RWPE1 (cell line): ENCODE data around the gene TAS2R41.

ENCODE experiments used
- CTCF ChIA-PET: fragments of 350-600 bp; sonication (Branson Sonifier 250); formaldehyde crosslinking; extraction: SDS; loops from one replicate; lab custom pipeline; 2021; lab: Yijun Ruan, JAX
- POLR2A ChIA-PET: fragments of 400-600 bp; formaldehyde crosslinking; extraction: SDS; loops from one replicate; lab custom pipeline; 2020; ENCODE audit warnings: antibody characterized with exemption; ENCODE audit not compliant: low non-redundant PET; lab: Yijun Ruan, JAX
- DNase-seq: peaks from one replicate; pipeline ENCODE4 v3.0.0; 2012; ENCODE audit warnings: low spot score
- H3K27ac ChIP-seq: fragments of 450-650 bp; 2 replicates; pipeline ENCODE4 v1.5.1; 2017
- TF ChIP-seq, protein P1 (sequence below): fragments of 450-650 bp; conservative IDR thresholded peaks from 2 replicates; pipeline ENCODE4 v1.5.1; 2017; ENCODE audit warnings: low read depth, mild to moderate bottlenecking

Gene TAS2R41

DNA sequence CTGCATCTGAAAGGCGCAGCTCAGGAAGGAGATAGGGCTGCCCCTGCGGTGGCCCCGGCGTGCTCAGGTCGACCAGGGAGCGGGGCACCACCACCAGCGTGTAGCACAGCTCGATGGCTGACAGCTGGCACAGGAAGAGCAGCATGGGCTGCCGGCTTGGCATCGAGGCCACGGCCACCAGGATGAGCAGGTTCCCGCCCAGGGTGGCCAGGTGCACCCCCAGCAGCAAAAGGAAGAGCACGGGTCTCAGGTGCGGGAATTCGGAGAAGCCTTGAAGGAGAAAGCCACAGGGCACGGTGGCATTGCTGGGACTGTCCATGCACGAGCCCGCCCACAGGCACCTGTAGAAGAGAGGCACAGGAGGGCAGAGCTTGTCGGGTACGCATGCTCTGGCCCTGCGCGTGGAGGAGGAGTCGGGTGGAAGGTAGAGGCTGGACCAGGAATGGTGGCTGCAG is 33.9 kb downstream of the TAS2R41 start:
- TF ChIP-seq, protein P1, sequence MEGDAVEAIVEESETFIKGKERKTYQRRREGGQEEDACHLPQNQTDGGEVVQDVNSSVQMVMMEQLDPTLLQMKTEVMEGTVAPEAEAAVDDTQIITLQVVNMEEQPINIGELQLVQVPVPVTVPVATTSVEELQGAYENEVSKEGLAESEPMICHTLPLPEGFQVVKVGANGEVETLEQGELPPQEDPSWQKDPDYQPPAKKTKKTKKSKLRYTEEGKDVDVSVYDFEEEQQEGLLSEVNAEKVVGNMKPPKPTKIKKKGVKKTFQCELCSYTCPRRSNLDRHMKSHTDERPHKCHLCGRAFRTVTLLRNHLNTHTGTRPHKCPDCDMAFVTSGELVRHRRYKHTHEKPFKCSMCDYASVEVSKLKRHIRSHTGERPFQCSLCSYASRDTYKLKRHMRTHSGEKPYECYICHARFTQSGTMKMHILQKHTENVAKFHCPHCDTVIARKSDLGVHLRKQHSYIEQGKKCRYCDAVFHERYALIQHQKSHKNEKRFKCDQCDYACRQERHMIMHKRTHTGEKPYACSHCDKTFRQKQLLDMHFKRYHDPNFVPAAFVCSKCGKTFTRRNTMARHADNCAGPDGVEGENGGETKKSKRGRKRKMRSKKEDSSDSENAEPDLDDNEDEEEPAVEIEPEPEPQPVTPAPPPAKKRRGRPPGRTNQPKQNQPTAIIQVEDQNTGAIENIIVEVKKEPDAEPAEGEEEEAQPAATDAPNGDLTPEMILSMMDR = no peak
- DNase-seq = no peak
- CTCF ChIA-PET = no interaction called here
- POLR2A ChIA-PET = no interaction called here
- peak overlapping the region; percentile 88 for H3K27ac ChIP-seq

DNA sequence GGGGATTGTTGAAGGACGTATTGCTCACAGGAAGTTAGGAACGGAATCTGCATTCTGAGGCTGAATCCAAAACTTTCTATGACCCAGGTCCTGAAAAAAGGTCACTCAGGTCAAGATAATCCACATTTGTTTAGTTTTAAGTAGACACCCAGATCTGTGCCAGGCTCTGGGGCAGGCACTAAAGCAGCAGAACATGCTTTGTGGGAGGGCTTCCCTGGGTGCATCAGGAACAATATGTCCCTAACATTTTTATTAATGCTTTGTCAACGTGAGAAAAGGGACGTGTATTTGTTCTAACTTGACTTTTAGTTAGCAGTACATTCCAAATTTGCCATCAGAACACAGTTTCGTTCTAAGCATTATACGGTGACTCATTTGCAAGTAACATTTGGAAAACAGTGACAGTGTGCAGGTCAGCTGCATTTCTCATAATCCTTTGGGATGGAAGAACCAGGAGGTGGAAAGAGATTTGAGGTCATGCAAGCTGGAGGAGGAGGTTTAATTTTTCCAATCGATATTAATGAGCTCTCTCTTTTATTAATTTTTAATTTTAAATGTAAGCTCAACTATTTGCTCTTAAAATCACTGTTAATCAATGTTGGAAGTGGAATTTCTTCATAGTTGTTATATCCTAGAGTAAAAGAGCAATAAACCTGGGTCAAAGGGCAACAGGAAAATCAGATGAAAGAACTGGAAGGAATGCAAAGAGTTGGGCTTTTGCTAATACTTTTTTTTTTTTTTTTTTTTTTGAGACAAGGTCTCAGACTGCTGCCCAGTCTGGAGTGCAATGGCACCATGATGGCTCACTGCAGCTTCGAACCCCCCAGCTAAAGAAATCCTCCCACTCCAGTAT is 35.0 kb downstream of the TAS2R41 start:
- peak overlapping the region; percentile 88 for H3K27ac ChIP-seq

DNA sequence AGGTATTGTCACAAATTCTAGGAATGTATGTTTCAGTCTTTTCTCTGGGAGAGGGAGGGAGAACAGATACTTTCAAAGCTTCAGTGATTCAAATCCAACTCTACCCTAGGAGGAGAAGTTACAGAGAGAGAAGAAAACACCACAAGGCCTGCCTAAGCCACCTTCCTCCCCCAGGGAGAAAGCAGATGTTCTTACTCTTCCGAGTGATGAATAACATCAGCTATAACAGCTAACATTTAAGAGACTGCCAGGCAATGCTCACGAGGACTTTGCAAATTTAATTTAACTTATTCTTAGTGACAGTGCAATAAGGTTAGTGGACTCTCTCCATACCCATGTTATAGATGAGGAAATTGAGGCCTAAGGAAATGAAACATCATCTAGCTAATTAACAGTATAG is 36.8 kb downstream of the TAS2R41 start:
- H3K27ac ChIP-seq = no peak overlapping the region
- DNase-seq = no peak
- TF ChIP-seq, protein P1 = no peak
- ChIA-PET CTCF (no interaction called here), POLR2A (no interaction called here)

More for the DNA sequence above, 35.0 kb downstream of the TAS2R41 start:
- DNase-seq = peak; percentile 50
- TF ChIP-seq, protein P1 = no peak
- ChIA-PET CTCF (no interaction called here), POLR2A (no interaction called here)

DNA sequence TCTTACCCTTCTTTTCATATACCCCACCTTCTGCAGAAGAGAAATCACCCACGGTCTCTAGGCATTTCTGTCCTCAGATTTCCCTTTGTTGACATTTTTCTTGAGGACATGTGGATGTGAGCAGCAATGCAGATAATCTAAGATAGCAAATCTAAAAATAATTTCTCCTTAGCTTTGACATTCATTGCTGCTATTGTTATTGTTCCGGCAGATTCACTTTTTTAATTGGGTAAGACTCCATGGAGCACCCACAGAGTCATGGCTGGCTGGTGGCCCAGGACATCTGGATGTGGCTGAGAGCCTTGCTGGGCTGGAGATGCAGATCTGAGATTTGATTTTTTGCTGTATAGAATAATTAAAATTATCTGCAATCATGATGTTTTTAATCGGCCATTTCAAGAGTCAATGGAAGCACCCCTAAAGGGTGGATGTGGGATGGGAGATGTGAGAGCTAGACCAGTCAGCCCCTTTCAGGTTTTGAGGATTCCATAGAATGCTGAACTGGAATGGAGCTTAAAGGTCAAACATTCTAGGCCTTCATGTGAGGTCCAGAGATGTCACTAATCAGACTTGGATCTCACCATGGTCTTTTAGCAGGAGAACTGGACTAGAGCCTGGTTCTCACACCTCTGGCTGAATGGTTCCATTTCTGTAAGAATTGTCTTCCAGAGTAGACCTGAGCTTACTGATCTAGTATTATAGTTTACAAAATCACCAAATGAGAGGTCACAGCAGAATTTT is 37.5 kb downstream of the TAS2R41 start:
- CTCF ChIA-PET = no interaction called here

DNA sequence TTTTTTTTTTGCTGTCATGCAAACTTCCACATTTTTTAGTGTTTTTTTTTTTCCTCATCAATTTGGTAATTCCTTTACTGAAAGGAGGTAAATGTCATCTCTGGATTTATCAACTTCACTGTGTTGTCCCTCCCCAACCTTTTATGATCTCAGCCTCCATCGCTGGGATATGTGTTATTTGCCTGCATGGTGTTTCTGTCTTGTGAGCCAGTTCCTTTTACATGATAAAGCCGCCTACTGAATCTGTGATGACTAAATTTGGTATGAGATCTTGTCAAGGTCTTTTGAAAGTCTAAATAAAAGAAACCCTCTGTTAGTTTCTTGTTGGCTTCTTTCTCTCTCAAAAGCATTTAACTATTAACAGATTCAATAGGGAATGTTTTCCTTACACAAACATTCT is 39.3 kb downstream of the TAS2R41 start:
- CTCF ChIA-PET = no interaction called here

More for the DNA sequence above, 37.5 kb downstream of the TAS2R41 start:
- TF ChIP-seq, protein P1 = no peak
- POLR2A ChIA-PET = no interaction called here
- DNase-seq = no peak
- H3K27ac ChIP-seq = no peak overlapping the region

DNA sequence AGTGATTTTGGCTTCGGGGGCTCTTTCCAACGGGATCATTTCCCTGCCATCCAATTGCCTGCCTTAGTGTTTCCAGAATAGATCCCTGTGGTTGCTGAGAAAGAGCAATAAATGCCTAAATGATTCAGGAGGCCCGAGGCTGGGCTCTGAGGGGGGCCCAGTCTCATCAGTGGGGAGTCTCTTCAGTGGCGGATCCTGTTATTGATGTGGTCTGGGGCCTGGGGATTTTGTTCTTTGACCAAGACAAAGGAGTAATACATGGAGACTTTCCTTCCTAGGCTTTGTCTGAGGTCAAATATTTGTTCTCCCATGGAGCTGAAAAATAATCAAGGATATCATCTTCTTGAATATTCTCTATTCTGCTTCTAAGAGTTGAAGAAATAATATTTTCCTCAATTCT is 40.8 kb downstream of the TAS2R41 start:
- H3K27ac ChIP-seq = no peak overlapping the region
- ChIA-PET CTCF (no interaction called here), POLR2A (no interaction called here)
- no peak for DNase-seq
- TF ChIP-seq, protein P1 = no peak

More for the DNA sequence above, 39.3 kb downstream of the TAS2R41 start:
- H3K27ac ChIP-seq = no peak overlapping the region
- no peak for DNase-seq
- TF ChIP-seq, protein P1 = no peak
- POLR2A ChIA-PET = no interaction called here
